ENCODE results near the gene EMX1. TPM values are rescaled to one million over a fixed set of nuclear protein-coding genes. Genes with fewer than 3 reads are reported as not detected.

The EMX1 gene
- total and polyA plus RNA-seq, 8 donors, result 0.08 to 0.38 (median 0.18) TPM; not detected in 3

DNA sequence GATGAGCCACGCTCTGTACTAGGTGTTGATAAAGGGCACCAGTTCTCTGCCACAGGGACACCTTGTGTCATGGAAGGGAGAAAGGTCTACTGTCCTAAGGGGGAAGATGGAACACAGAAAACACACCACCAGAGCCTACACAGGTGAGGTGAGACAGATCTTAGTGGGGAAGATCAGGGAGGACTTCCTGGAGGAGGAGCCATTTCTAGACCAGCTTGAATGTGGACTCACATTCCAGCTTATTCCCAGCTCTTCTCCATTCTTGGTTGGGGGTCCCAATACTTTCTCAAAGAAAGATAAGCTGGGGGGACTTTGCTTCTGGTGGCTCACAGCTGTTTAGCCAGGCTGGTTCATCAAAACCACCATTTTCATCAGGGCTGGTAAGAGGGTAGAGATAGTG lies 36.2 kb downstream of the EMX1 start:
- TF ChIP-seq, protein P1, sequence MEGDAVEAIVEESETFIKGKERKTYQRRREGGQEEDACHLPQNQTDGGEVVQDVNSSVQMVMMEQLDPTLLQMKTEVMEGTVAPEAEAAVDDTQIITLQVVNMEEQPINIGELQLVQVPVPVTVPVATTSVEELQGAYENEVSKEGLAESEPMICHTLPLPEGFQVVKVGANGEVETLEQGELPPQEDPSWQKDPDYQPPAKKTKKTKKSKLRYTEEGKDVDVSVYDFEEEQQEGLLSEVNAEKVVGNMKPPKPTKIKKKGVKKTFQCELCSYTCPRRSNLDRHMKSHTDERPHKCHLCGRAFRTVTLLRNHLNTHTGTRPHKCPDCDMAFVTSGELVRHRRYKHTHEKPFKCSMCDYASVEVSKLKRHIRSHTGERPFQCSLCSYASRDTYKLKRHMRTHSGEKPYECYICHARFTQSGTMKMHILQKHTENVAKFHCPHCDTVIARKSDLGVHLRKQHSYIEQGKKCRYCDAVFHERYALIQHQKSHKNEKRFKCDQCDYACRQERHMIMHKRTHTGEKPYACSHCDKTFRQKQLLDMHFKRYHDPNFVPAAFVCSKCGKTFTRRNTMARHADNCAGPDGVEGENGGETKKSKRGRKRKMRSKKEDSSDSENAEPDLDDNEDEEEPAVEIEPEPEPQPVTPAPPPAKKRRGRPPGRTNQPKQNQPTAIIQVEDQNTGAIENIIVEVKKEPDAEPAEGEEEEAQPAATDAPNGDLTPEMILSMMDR (IDR thresholded peaks at IDR 0.05), result no peak
- intact Hi-C loops (cut with DNase I), result no loop called here
- Histone ChIP-seq H3K27ac (no peak overlapping the region), H3K4me3 (no peak overlapping the region), H3K4me1 (peaks cover 0 to 5% of the 10 kb centered on the region in 2 donors), H3K9me3 (no peaks in the 10 kb centered on the region), H3K36me3 (peaks cover 0 to 18% of the 10 kb centered on the region in 2 donors), H3K27me3 (no peaks in the 10 kb centered on the region)
- no peak for DNase-seq
- no peak for ATAC-seq

DNA sequence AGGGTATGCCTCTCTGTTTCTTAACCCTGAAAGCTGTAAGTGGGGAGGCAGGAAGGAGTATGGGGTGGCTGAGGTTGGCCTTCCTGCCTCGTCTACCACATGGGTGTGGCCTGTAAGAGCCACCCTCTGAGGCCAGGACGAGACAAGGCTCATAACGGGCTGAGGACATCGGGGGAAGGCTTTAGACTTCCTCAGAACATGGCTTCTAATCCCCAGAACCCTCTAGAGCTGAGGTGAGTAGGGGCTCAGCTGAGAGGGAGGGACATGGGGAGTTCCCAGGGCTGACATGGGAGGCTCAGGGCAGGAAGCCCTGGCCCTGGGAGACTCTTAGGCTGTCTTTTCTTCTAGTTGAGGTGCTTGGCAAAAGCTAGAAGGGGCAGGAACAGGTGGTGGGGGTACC lies 36.7 kb downstream of the EMX1 start:
- Histone ChIP-seq H3K27ac (no peak overlapping the region), H3K9me3 (no peaks in the 10 kb centered on the region), H3K4me3 (no peak overlapping the region), H3K36me3 (peaks cover 0 to 18% of the 10 kb centered on the region in 2 donors), H3K4me1 (peaks cover 0 to 5% of the 10 kb centered on the region in 2 donors), H3K27me3 (no peaks in the 10 kb centered on the region)
- intact Hi-C loops (cut with DNase I), result no loop called here
- peak in 1 of 4 donors; percentile 25 for DNase-seq
- TF ChIP-seq, protein P1 (IDR thresholded peaks at IDR 0.05), result no peak
- no peak for ATAC-seq

- H3K27ac ChIP-seq, result no peak overlapping the region
- TF ChIP-seq, protein P1 (IDR thresholded peaks at IDR 0.05), result no peak
- H3K4me1 ChIP-seq, result peaks cover 0 to 5% of the 10 kb centered on the region in 2 donors
- H3K27me3 ChIP-seq, result no peaks in the 10 kb centered on the region
- peaks cover 0 to 18% of the 10 kb centered on the region in 2 donors for H3K36me3 ChIP-seq
- ATAC-seq (no peak), DNase-seq (peak in 1 of 4 donors; percentile 54)
- H3K9me3 ChIP-seq, result no peaks in the 10 kb centered on the region
- intact Hi-C loops (cut with DNase I), result no loop called here
- H3K4me3 ChIP-seq, result no peak overlapping the region
Measured at GRCh38 chr2:72954376-72955227, 37.3 kb downstream of the EMX1 start.

DNA sequence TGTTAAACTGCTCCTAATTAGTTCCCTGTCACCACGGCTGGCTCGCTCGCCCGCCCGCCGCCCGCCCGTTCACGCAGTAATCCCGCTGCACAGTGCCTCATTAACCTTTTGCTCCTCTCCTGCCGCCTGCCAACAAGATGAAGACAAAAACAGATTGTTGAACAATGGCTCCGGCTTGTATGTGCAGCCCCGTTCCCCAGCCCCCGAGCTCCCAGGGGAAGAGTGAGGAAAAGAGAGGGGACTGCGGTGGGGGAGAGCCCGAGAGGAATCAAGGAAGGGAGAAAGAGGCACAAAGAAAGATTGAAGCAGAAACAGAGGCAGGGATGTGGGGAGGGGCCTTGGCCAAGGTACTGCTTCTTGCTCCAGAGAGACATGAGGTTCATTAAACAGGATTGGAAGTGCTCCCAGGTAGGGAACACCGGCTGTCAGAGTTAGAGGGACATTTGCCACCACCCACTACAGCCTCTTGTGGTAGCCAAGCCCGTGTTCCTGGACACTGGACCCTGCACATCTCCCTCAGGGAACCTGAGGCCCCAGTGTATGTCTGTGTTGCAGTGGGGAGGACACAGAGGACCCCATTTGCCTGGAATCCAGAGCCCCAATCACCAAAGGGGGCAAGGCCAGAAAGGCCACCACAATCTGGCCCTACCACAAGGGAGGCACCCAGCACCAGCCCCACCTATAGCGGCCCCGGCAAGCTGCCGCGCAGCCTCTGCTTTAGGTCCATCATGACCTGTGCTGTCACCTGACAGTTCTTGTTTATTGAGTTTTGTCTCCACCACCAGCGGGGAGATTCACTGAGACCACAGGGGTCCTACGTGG lies 38.1 kb downstream of the EMX1 start:
- no peak for ATAC-seq
- H3K4me1 ChIP-seq, result peaks cover 0 to 5% of the 10 kb centered on the region in 2 donors
- no peaks in the 10 kb centered on the region for H3K27me3 ChIP-seq
- H3K9me3 ChIP-seq, result no peaks in the 10 kb centered on the region
- no peak overlapping the region for H3K4me3 ChIP-seq
- no peak overlapping the region for H3K27ac ChIP-seq
- H3K36me3 ChIP-seq, result peaks cover 0 to 18% of the 10 kb centered on the region in 2 donors
- intact Hi-C loops (cut with DNase I), result no loop called here
- TF ChIP-seq, protein P1 (IDR thresholded peaks at IDR 0.05), result no peak
- DNase-seq, result peak in 1 of 4 donors; percentile 48

DNA sequence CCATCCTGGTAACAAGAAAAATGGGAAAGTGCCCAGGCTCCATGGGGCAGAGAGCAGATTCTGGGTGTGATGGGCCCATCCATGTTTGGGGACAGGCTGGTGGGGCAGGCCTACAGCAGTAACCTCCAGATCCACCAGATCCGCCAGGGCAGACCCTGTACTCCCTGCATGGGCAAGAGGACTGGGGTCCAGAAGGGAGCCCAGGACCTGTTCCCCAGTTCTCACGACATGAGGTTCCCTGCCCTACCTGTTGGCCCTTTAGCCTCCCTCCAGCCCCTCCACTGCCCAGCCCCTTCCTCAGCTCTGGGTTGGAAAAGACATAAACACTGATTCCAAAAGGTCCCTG lies 38.7 kb downstream of the EMX1 start:
- TF ChIP-seq, protein P1 (IDR thresholded peaks at IDR 0.05), result no peak
- no peaks in the 10 kb centered on the region for H3K27me3 ChIP-seq
- DNase-seq (peak in 1 of 4 donors; percentile 22), ATAC-seq (no peak)
- intact Hi-C loops (cut with DNase I), result no loop called here
- H3K4me1 ChIP-seq, result peaks cover 0 to 5% of the 10 kb centered on the region in 2 donors
- no peaks in the 10 kb centered on the region for H3K9me3 ChIP-seq
- no peak overlapping the region for H3K4me3 ChIP-seq
- H3K36me3 ChIP-seq, result peaks cover 0 to 21% of the 10 kb centered on the region in 2 donors
- no peak overlapping the region for H3K27ac ChIP-seq

All from left lung (tissue), 10 donors.